GM18873 (cell line): ENCODE data around the gene TAF10.

Experiments
- ATAC-seq: cut with Tn5 transposase; IDR thresholded peaks from one replicate; pipeline ENCODE4 v1.9.1; 2021; ENCODE audit warnings: mild to moderate bottlenecking, moderate library complexity, moderate number of reproducible peaks; ENCODE audit not compliant: unreplicated experiment, low FRiP score

Gene TAF10

DNA sequence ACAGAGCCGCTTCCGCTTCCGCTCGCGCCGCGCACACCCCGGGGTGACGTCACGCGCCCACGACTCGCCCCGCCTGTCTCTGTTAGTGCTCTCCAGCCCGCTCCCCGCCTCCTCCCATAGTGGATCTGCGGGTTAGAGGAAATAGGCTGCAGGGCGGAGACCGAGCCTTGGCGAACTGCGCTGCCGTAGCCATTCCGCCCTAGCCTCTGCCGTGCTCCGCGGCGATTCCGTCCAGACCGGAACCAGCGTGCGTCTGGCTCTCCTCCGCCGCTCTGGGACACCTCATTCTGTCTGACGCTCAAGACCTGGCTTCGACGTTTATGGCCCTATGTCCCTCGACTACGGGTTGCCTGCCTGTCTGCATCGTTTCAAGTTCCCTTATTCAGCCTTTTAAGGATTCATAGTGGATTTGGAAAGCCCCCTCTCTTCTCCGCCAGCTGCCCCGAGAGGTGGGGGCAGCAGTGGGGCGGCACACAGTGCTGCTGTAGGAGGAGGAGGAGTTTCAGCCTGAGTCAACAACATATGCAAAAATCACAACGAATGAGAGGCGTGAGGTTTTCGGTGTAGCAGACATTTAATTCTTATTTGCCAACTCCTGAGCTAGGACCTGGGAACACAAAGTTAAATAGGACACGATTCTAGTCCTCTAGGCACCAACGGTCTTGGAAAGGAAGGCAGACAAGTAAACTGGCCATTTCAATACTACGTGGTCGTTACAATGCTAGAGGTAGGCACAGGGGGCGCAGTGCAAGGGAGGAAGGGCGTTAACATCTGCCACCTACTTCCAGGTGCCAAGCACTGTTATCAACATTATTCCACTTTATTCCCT, at the start of gene TAF10:
Gene TAF10, minus strand, starts transcription at position 4 of the 829 bp plus-strand sequence. CDS start 27 bp downstream, outside the sequence.
- peak; percentile 81 for ATAC-seq

DNA sequence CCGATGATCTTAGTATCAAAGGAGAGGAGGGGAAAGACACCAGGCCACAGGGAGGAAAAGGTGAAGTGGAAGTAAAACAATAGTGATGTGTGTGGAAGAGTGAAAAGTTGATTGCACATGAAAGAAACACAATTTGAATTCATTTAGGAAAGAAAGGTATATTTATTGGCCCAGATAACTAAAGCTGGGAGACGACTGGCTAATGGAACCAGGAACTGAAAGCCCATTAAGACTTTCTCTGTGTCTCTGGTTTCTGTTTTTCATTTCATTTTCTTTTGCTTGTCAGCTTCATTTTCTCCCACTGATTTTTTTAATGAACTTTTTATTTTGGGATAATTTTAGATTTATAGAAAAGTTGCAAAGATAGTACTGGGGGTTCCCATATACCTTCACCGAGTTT, 48.7 kb upstream of the TAF10 start:
- no peak for ATAC-seq

DNA sequence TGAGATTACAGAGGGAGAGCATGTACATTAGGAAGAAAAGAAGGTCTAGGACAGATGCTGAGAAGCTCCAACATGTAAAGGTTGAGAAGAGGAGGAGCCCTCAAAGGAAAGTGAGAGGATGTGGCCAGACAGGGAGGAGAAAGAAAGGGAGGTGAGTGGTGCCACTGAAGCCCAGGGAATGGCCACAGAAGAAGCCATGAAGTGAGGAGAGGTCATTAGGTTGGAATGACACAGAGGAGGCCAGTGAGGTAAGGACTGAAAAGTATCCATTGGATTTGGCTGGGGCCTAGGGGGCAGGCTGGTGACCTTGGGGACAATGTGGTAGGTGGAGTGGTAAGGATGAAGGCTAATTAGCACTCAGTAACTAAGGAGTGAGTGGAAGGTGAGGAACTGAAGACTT, 46.6 kb upstream of the TAF10 start:
- ATAC-seq, result no peak

GRCh38 chr11:6657346-6657745, 45.3 kb upstream of the TAF10 start:
- no peak for ATAC-seq

DNA sequence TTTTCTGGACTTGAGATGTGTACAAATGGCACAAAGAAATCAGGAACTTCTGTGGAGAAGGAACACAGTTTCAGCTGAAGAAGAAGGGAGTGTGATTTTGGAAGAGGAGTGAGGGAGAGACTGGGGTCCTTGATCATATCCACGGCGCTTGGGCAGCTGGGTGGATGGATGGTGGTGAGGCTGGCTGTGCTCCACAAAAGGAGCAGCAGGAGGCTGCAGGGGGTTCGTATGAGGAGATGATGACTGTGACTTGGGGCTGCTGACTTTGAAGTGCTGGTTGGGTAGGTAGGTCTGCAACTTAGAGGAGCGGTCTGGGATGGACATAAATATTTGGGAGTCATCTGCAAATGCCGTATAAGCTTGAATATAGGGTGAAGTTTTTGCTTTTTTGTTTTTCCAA, 44.9 kb upstream of the TAF10 start:
- no peak for ATAC-seq

DNA sequence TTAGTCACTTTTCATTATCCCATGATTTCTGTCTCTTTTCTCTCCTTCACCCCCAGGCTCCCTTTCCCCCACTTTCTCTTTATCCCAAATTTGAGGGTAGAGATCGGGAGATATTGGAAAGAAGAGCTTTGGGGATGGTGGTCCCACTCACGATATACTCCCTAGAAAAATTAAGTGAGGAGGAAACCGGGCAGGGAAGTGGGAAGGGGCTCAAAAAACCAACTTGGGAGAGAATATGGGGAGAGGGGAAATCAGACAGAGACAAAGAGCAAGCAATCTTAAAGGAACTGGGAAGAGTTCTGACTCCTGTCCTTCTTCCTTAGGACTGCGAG, 44.5 kb upstream of the TAF10 start:
- ATAC-seq, result no peak

GRCh38 chr11:6655790-6656583, 44.0 kb upstream of the TAF10 start, which contains the start of gene DCHS1:
TSS of gene DCHS1 (minus strand) at chr11:6655809. CDS start at chr11:6641613, 14,196 bp downstream.
- no peak for ATAC-seq

DNA sequence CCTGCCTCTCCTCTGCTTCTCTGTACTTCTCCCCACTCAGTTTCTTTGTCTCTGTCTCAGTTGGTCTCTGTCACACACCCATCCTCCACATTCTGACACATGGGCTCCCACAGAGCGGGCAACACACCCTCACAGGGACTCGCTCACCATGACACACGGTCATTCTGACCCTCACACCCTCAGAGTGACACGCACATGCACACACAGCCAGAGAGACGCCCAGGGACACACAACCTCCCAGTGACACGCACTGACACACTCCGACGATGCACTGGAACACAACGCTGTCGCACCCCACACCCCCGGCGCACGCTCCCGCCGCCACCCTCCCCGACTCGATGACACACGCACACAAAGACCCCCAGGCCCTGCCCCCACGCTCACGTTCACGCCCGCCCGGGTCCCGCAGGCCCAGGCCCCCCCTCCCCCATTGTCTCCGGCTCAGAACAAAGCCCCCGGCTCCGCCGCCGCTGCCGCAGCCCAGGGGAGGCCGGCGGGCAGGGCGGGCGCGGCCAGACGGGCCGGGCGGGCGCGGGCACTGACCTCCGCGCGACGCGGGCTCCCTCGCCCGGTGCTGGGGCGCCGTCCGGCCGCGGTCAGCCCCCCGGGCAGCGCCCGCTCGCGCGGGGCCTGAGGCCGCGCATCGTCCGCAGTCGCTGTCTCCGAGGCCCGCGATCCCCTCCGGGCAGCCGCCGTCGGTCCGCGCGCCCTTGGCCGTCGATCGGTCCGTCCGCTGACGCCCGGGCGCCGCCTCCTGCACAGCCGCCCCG, 43.2 kb upstream of the TAF10 start:
- no peak for ATAC-seq

DNA sequence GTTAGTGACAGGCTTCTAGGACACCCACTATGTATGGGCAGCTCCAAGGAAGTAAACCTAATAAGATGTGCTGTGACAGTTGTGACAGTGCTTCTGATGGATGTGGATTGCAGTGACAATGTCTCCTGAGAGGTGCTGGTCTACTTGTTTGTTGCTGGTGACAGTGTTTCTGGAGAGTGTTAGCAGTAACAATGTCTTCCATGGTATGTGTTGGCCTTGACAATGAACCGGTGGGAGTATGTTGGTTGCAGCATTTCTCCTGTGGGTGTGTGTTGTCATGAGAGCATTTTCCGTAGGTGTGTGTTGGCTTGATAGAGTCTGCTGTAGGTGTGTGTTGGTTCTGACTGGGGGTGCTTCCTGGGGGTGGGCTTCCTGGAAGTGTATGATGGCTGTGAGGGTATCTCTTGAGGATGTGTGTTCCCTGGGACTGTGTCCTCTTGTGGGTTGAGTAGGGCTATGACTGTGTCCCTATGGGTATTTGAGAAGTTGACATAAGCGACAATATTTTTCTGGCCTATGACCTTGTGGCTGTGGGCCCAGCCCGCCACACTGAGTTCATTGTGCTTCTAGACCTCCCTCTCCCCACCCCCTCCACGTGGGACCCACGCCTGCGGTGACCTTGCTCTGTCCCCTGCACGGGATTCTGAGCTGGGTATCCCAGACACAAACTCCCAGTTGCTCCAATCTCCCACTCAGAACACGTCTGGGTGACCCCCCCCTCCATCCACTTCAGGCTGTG, 42.4 kb upstream of the TAF10 start:
- ATAC-seq, result no peak

DNA sequence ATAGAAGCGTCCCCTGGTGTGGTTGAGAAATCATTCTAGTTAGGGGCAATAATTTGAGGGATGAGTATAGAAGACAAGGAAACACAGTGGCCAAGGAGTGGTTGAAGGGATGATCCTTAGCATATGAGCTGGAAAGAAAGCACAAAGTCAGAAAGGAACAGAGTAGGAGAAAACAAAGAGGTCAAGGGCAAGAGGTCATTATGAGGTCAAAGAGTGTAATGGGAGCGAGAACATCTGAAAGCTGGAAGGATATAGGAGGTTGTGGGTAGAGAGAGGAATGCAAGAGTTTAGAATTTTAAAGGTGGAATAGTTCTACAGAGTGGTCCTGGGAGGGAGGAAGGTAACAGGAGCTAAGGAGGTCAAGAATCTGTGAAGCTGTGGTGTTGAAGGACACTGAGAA, 41.6 kb upstream of the TAF10 start:
- ATAC-seq, result no peak

- no peak for ATAC-seq
Observed at GRCh38 chr11:6653097-6653496, 41.1 kb upstream of the TAF10 start.

GRCh38 chr11:6652182-6652581, 40.2 kb upstream of the TAF10 start:
- ATAC-seq, result no peak

DNA sequence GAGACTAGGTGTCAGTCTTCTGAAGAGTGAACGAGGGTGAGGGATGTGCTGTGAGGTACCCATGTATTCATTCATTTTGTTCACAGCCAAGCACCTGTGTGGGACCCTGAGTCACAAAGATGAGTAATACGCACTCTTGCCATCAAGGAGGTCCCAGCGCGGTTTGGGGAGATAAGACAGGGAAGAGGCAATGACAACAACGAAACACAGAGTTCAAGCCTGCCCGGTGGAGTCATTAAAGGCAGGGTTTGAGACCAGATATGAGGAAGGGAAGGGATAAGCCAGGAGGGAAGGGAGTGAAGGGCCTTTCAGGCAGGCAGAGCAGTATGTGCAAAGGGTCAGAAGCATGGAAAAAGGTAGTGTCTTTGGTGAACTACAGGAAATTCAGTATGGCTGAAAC, 39.0 kb upstream of the TAF10 start:
- ATAC-seq, result no peak

DNA sequence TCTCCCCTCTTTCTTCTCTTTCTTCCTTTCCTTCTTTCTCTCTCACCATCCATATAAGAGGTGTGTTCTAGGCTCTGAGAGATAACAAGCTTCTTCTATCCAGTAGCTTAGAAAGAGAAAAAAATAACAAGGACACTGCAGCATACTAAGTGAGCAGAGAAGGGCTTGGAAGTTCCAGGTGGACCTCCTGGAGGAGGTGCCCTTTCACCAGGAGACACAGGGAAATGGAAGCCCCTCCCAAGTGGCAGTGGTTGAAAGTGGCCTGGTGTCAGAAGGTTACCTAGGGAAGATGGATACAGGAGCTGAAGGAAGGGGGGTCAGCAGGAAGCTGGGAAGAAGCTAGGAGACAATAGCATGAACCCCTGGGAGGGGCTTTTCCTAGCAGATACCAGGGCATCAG, 38.1 kb upstream of the TAF10 start:
- no peak for ATAC-seq

DNA sequence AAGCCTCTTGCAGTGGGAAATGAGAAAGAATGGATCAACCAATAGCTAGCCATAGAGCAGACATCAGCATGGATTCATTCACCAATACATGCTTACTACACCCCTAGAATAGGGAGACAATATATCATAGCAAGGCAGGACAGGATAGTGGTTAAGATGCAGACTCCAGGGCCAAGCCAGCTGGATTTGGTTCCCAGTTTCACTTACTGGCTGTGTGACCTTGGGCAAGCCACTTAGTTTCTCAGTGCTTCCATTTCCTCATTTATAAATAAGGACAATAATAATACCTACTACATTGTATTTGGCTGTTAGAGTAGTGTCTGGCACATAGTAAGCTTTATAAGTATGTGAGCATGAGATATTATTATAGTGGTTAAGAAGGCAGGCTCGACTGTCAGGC, 36.5 kb upstream of the TAF10 start:
- ATAC-seq, result no peak

DNA sequence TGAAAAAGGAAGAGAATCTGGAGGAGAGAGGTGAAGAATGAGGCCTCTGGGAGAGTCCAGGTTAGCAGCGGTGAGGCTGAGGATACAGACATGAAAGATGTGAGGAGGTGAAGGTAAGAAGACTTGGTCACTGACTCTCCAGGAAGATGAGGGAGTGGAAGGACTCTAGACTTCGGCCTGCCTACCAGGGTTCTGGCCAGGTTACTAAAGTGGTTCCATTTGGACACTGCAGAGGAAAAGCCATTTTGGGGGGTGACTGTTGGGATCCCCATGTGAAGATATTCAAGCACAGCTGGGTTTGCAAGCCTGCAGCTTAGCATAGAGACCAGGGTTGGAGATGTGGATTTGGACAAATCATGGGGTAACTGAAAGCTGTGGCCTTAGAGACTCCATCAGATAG, 35.8 kb upstream of the TAF10 start:
- no peak for ATAC-seq

DNA sequence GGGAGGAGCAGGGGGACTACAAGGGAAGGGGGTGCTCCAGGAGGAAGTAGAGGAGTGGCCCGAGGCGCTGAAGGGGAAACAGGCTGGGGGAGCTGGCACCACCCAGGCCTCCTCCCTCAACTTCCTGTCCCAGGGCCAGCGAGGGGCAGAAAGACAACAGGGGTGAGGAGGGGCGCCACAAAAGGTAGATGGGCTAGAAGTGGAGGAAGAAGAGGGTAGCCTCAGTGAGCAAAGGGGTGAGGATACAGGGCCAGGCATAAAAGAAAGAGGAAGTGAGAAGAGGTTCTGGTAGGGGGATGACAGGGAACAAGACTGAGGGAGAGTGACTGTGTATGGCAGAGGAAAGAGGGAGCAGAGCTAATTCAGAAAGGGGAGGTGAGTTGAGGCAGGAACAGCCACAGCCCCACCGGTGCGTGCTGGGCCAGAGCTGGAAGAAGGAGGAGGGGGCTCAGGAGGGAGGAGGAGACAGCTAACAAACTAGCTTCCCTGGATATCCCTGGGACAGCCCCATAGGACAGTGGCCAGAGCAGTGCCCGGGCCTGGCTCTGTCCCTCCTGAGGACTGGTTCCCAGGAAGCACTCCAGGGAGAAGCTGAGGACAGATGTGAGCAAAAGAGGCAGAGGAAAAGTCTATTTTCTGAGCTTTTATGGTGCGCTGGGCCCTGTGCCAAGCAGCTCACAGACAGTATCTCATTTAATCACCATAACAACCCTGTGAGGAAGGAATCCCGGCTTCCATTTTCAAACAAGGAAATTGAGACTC, 35.1 kb upstream of the TAF10 start:
- ATAC-seq, result peak; percentile 88

- ATAC-seq, result no peak
Observed at GRCh38 chr11:6646576-6646917, 34.5 kb upstream of the TAF10 start.

GRCh38 chr11:6646071-6646470, 34.1 kb upstream of the TAF10 start:
- no peak for ATAC-seq

DNA sequence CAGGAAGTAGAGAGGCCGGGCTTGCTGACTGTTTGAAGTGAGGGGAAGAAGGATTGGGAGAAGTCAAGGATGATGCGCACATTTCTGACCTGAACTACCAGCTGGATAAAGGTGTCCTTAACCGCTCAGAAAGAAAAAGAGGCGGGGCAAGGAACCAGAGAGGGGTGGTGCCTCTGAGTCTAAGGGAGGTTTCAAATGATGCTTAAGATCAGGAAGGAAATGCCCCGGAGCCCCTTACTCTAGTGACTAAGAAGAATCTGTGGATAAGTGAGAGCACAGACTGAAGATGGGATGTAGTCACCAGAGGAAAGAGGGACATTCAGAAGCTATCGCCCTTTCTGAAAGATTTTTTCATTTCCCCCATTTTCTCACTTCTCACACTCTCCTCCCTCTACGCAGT, 30.9 kb upstream of the TAF10 start:
- no peak for ATAC-seq
